G401.6 (cell line): Measurements from ENCODE around the gene OR1J2.
"Not testable (repeated sequence)": the region's sequence is repeated elsewhere in the genome, so short reads cannot be mapped to it uniquely, and the experiment has no call there.

Source experiments
- FAIRE-seq: peaks from 2 replicates; lab custom pipeline; 2012; peaks lifted over from hg19 to GRCh38; lab: Jason Lieb, UNC

The OR1J2 gene

GRCh38 chr9:122510502-122510901 lies at the start of gene OR1J2:
OR1J2 (plus strand) TSS chr9:122510802; CDS start chr9:122510802, 0 bp downstream.
- no peak for FAIRE-seq

- FAIRE-seq = no peak
These were observed 46.6 kb upstream of the OR1J2 start for GRCh38 chr9:122463828-122464632.

GRCh38 chr9:122464633-122465567 lies 45.7 kb upstream of the OR1J2 start:
- peak; percentile 83 for FAIRE-seq

- no peak for FAIRE-seq
These were observed 44.1 kb upstream of the OR1J2 start for GRCh38 chr9:122466456-122466855.

- FAIRE-seq = no peak
These were observed 41.9 kb upstream of the OR1J2 start for GRCh38 chr9:122468735-122469134.

- FAIRE-seq = no peak
These were observed 36.0 kb upstream of the OR1J2 start for GRCh38 chr9:122474561-122474960.

- no peak for FAIRE-seq
These were observed 34.9 kb upstream of the OR1J2 start for GRCh38 chr9:122475717-122476116.

- no peak for FAIRE-seq
These were observed 33.3 kb upstream of the OR1J2 start for GRCh38 chr9:122477346-122477745.

- FAIRE-seq = no peak
These were observed 32.8 kb upstream of the OR1J2 start, which contains the start of gene OR1J1 for GRCh38 chr9:122477826-122478225. OR1J1 (minus strand) TSS chr9:122477926; CDS start chr9:122477926, 0 bp downstream.

- no peak for FAIRE-seq
These were observed 31.5 kb upstream of the OR1J2 start for GRCh38 chr9:122479062-122479461.

- FAIRE-seq = no peak
These were observed 11.7 kb upstream of the OR1J2 start for GRCh38 chr9:122498883-122499288.

- FAIRE-seq = no peak
These were observed 3.6 kb upstream of the OR1J2 start for GRCh38 chr9:122506964-122507363.

GRCh38 chr9:122518226-122518625 lies 7.6 kb downstream of the OR1J2 start:
- no peak for FAIRE-seq

GRCh38 chr9:122518841-122519240 lies 8.2 kb downstream of the OR1J2 start, which contains the start of gene OR1J4:
OR1J4 (plus strand) TSS chr9:122519141; CDS start chr9:122519141, 0 bp downstream.
- no peak for FAIRE-seq

GRCh38 chr9:122519376-122519775 lies 8.8 kb downstream of the OR1J2 start:
- no peak for FAIRE-seq

- FAIRE-seq = no peak
These were observed 16.0 kb downstream of the OR1J2 start for GRCh38 chr9:122526602-122527001.

- no peak for FAIRE-seq
These were observed 16.6 kb downstream of the OR1J2 start, which contains the start of gene OR1N1 for GRCh38 chr9:122527193-122527592. OR1N1 (minus strand) TSS chr9:122527293; CDS start chr9:122527293, 0 bp downstream.

GRCh38 chr9:122531157-122531556 lies 20.6 kb downstream of the OR1J2 start:
- not testable (repeated sequence) for FAIRE-seq

- FAIRE-seq = no peak
These were observed 25.5 kb downstream of the OR1J2 start for GRCh38 chr9:122536134-122536533.

- FAIRE-seq = not testable (repeated sequence)
These were observed 26.5 kb downstream of the OR1J2 start for GRCh38 chr9:122537066-122537465.

- FAIRE-seq = no peak
These were observed 28.2 kb downstream of the OR1J2 start for GRCh38 chr9:122538757-122539156.

- no peak for FAIRE-seq
These were observed 35.6 kb downstream of the OR1J2 start for GRCh38 chr9:122546196-122546595.

GRCh38 chr9:122551371-122551770 lies 40.8 kb downstream of the OR1J2 start:
- no peak for FAIRE-seq
